HepG2 (cell line): ENCODE data around the gene DNAJC4. TPM values are rescaled to one million over a fixed set of nuclear protein-coding genes. Genes with fewer than 3 reads are reported as not detected.

Experiments used
- ATF7 ChIP-seq, 2 experiments: fragments of 450-650 bp in 1 of 2; sonication (generic) in 1 of 2; formaldehyde crosslinking in 1 of 2; IDR thresholded peaks; 2 replicates each; pipeline versions ENCODE4 v1.4.0 to v1.6.1; 2016 to 2020; ENCODE audit warnings: antibody characterized with exemption in 1 of 2, mild to moderate bottlenecking in 1 of 2, missing genetic modification reagents in 1 of 2
- HDAC2 ChIP-seq: sonication (generic); formaldehyde crosslinking; IDR thresholded peaks from 2 replicates; pipeline ENCODE4 v1.4.0; 2020; ENCODE audit warnings: missing genetic modification reagents
- REXO4 ChIP-seq: sonication (generic); formaldehyde crosslinking; IDR thresholded peaks from 2 replicates; pipeline ENCODE4 v1.8.0; 2022; ENCODE audit warnings: missing genetic modification reagents, mild to moderate bottlenecking, borderline replicate concordance
- RFX5 ChIP-seq: IDR thresholded peaks from 2 replicates; pipeline ENCODE4 v1.6.1; 2011; ENCODE audit warnings: low read depth, low read length, improper control_type of control experiment
- RXRB ChIP-seq: IDR thresholded peaks from 2 replicates; pipeline ENCODE4 v1.6.1; 2016; ENCODE audit warnings: borderline replicate concordance, missing genetic modification reagents, missing compliant biosample characterization
- SMARCE1 ChIP-seq: fragments of 450-650 bp; IDR thresholded peaks from 2 replicates; pipeline ENCODE4 v1.6.1; 2017; ENCODE audit warnings: borderline replicate concordance
- SUZ12 ChIP-seq: fragments of 150-350 bp; IDR thresholded peaks from 2 replicates; pipeline ENCODE4 v1.6.1; 2014; ENCODE audit warnings: low read depth, low read length
- SYNCRIP ChIP-seq: fragments of 200-400 bp; formaldehyde crosslinking; IDR thresholded peaks from 2 replicates; pipeline ENCODE4 v1.6.1; 2018; ENCODE audit warnings: mild to moderate bottlenecking, low read depth, low read length; ENCODE audit not compliant: insufficient read depth
- THYN1 ChIP-seq: sonication (generic); formaldehyde crosslinking; IDR thresholded peaks from 2 replicates; pipeline ENCODE4 v1.8.1; 2023; ENCODE audit warnings: low read depth, mild to moderate bottlenecking, moderate library complexity, missing genetic modification reagents, borderline replicate concordance
- ZBTB38 ChIP-seq: sonication (generic); formaldehyde crosslinking; IDR thresholded peaks from 2 replicates; pipeline ENCODE4 v1.5.1; 2020; ENCODE audit warnings: mild to moderate bottlenecking, missing genetic modification reagents
- ZFP1 ChIP-seq: IDR thresholded peaks from 2 replicates; pipeline ENCODE4 v1.6.1; 2016
- ZFP41 ChIP-seq: sonication (generic); formaldehyde crosslinking; IDR thresholded peaks from 2 replicates; pipeline ENCODE4 v1.4.0; 2020; ENCODE audit warnings: mild to moderate bottlenecking, missing genetic modification reagents, borderline replicate concordance
- ZNF143 ChIP-seq: sonication (generic); formaldehyde crosslinking; IDR thresholded peaks from 2 replicates; pipeline ENCODE4 v1.4.0; 2020; ENCODE audit warnings: missing genetic modification reagents
- ZNF33A ChIP-seq: sonication (generic); formaldehyde crosslinking; IDR thresholded peaks from 2 replicates; pipeline ENCODE4 v1.5.1; 2020; ENCODE audit warnings: missing genetic modification reagents, mild to moderate bottlenecking, moderate library complexity, borderline replicate concordance
- ZNF7 ChIP-seq: IDR thresholded peaks from 2 replicates; pipeline ENCODE4 v1.6.1; 2016; ENCODE audit warnings: missing biosample characterization, missing genetic modification reagents
- ZNF761 ChIP-seq: sonication (generic); formaldehyde crosslinking; conservative IDR thresholded peaks from 2 replicates; pipeline ENCODE4 v1.4.0; 2020; ENCODE audit warnings: mild to moderate bottlenecking, missing genetic modification reagents
- polyA plus RNA-seq, 8 experiments: library from polyadenylated mRNA; depleted of rRNA in 3 of 8; stranded (reverse) in 7 of 8; unstranded in 1 of 8; fragments of >200 nt; fragmentation: Illumina TruSeq in 4 of 8; extraction: Trizol in 4 of 8; gene quantifications; 2 replicates each; pipeline versions ENCODE4 v1.2.1 to v1.2.3, GENCODE V29; 2011 to 2016; ENCODE audit warnings: low read depth in 4 of 8, missing spikeins in 1 of 8, mixed read lengths in 1 of 8; ENCODE audit not compliant: insufficient read depth in 1 of 8
- total RNA-seq, 5 experiments: library from RNA; depleted of rRNA; stranded (reverse); fragments of >200 nt; fragmentation: Illumina TruSeq; extraction: Trizol; gene quantifications; 2 replicates each; pipeline ENCODE4 v1.2.3, GENCODE V29; 2016; ENCODE audit warnings: low read depth in 1 of 5
- TF ChIP-seq, protein P1 (sequence below): sonication (generic); formaldehyde crosslinking; IDR thresholded peaks from 2 replicates; pipeline ENCODE4 v1.5.1; 2020; ENCODE audit warnings: mild to moderate bottlenecking, missing genetic modification reagents
- TF ChIP-seq, protein P2 (sequence below): sonication (generic); formaldehyde crosslinking; IDR thresholded peaks from 2 replicates; pipeline ENCODE4 v1.4.0; 2020; ENCODE audit warnings: mild to moderate bottlenecking, missing genetic modification reagents, borderline replicate concordance
- TF ChIP-seq, protein P3 (sequence below): sonication (generic); formaldehyde crosslinking; IDR thresholded peaks from 2 replicates; pipeline ENCODE4 v1.4.0; 2020; ENCODE audit warnings: missing genetic modification reagents
- TF ChIP-seq, protein P4 (sequence below), 2 experiments: IDR thresholded peaks; 2 replicates each; pipeline ENCODE4 v1.6.1; 2011 to 2012; ENCODE audit warnings: low read length in 2 of 2, borderline replicate concordance in 1 of 2, low read depth in 1 of 2, mild to moderate bottlenecking in 1 of 2, moderate library complexity in 1 of 2

DNAJC4 gene
- total and polyA plus RNA-seq, 2 of the 13 experiments (the other 11 are each of a cell fraction or from before 2014, with no cell fraction given) = 10.3 to 60.8 TPM

DNA sequence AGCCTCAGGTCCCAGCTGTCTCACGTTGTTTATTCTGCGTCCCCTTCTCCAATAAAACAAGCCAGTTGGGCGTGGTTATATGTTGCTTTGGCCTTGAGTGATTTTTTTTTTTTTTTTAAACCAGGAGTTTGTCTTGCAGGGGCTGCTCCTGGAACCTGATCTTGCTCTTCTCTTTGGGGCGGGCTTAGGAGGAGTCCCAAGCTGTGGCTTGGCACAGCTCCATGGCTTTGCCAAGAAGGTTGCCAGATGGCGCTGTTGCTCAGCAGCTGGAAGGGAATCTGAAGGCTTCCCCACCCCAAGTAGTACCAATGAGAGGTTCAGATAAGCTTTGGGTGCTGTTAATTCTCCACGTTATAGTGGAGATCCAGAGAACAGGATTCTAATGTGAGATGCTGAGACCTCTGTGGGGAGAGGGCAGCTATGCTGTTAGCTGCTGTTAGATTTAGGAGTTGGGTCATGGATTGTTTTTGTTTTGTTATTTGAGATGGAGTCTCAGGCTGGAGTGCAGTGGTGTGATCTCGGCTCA lies 25.8 kb upstream of the DNAJC4 start (continued):
- TF ChIP-seq ZNF143 = no peak
- TF ChIP-seq, protein P1, sequence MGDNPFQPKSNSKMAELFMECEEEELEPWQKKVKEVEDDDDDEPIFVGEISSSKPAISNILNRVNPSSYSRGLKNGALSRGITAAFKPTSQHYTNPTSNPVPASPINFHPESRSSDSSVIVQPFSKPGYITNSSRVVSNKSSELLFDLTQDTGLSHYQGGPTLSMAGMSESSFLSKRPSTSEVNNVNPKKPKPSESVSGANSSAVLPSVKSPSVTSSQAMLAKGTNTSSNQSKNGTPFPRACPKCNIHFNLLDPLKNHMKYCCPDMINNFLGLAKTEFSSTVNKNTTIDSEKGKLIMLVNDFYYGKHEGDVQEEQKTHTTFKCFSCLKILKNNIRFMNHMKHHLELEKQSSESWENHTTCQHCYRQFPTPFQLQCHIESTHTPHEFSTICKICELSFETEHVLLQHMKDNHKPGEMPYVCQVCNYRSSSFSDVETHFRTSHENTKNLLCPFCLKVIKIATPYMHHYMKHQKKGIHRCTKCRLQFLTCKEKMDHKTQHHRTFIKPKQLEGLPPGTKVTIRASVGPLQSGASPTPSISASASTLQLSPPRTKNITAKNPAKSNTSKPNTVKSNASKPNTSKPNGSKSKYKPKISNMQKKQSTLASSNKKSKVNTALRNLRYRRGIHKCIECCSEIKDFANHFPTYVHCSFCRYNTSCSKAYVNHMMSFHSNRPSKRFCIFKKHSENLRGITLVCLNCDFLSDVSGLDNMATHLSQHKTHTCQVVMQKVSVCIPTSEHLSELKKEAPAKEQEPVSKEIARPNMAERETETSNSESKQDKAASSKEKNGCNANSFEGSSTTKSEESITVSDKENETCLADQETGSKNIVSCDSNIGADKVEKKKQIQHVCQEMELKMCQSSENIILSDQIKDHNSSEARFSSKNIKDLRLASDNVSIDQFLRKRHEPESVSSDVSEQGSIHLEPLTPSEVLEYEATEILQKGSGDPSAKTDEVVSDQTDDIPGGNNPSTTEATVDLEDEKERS (CRISPR knock-in tag) = no peak
- TF ChIP-seq ZFP1 (CRISPR knock-in tag) = no peak
- no peak for TF ChIP-seq SMARCE1
- no peak for TF ChIP-seq SYNCRIP
- TF ChIP-seq ATF7 (IDR thresholded peaks at IDR 0.05) = no peak
- TF ChIP-seq ATF7 (CRISPR knock-in tag; IDR thresholded peaks at IDR 0.05) = no peak
- TF ChIP-seq, protein P2, sequence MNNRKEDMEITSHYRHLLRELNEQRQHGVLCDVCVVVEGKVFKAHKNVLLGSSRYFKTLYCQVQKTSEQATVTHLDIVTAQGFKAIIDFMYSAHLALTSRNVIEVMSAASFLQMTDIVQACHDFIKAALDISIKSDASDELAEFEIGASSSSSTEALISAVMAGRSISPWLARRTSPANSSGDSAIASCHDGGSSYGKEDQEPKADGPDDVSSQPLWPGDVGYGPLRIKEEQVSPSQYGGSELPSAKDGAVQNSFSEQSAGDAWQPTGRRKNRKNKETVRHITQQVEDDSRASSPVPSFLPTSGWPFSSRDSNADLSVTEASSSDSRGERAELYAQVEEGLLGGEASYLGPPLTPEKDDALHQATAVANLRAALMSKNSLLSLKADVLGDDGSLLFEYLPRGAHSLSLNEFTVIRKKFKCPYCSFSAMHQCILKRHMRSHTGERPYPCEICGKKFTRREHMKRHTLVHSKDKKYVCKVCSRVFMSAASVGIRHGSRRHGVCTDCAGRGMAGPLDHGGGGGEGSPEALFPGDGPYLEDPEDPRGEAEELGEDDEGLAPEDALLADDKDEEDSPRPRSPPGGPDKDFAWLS = no peak
- no peak for TF ChIP-seq ZFP41 (CRISPR knock-in tag)
- 0 out of 2 replicates have a peak, but pooled peaks have one; percentile 20 for TF ChIP-seq RXRB (CRISPR knock-in tag)
- TF ChIP-seq, protein P3, sequence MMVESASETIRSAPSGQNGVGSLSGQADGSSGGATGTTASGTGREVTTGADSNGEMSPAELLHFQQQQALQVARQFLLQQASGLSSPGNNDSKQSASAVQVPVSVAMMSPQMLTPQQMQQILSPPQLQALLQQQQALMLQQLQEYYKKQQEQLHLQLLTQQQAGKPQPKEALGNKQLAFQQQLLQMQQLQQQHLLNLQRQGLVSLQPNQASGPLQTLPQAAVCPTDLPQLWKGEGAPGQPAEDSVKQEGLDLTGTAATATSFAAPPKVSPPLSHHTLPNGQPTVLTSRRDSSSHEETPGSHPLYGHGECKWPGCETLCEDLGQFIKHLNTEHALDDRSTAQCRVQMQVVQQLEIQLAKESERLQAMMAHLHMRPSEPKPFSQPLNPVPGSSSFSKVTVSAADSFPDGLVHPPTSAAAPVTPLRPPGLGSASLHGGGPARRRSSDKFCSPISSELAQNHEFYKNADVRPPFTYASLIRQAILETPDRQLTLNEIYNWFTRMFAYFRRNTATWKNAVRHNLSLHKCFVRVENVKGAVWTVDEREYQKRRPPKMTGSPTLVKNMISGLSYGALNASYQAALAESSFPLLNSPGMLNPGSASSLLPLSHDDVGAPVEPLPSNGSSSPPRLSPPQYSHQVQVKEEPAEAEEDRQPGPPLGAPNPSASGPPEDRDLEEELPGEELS (CRISPR knock-in tag) = no peak
- TF ChIP-seq RFX5 = no peak
- no peak for TF ChIP-seq HDAC2 (CRISPR knock-in tag)
- no peak for TF ChIP-seq THYN1 (CRISPR knock-in tag)
- no peak for TF ChIP-seq ZNF761 (CRISPR knock-in tag)
- no peak for TF ChIP-seq SUZ12
- TF ChIP-seq, protein P4, sequence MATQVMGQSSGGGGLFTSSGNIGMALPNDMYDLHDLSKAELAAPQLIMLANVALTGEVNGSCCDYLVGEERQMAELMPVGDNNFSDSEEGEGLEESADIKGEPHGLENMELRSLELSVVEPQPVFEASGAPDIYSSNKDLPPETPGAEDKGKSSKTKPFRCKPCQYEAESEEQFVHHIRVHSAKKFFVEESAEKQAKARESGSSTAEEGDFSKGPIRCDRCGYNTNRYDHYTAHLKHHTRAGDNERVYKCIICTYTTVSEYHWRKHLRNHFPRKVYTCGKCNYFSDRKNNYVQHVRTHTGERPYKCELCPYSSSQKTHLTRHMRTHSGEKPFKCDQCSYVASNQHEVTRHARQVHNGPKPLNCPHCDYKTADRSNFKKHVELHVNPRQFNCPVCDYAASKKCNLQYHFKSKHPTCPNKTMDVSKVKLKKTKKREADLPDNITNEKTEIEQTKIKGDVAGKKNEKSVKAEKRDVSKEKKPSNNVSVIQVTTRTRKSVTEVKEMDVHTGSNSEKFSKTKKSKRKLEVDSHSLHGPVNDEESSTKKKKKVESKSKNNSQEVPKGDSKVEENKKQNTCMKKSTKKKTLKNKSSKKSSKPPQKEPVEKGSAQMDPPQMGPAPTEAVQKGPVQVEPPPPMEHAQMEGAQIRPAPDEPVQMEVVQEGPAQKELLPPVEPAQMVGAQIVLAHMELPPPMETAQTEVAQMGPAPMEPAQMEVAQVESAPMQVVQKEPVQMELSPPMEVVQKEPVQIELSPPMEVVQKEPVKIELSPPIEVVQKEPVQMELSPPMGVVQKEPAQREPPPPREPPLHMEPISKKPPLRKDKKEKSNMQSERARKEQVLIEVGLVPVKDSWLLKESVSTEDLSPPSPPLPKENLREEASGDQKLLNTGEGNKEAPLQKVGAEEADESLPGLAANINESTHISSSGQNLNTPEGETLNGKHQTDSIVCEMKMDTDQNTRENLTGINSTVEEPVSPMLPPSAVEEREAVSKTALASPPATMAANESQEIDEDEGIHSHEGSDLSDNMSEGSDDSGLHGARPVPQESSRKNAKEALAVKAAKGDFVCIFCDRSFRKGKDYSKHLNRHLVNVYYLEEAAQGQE (IDR thresholded peaks at IDR 0.05; ENCODE audit: borderline replicate concordance in 1 of 2, low read depth in 1 of 2, low read length in 2 of 2) = no peak
- no peak for TF ChIP-seq ZNF7 (CRISPR knock-in tag)
- TF ChIP-seq ZBTB38 (CRISPR knock-in tag) = no peak
- no peak for TF ChIP-seq ZNF33A
- no peak for TF ChIP-seq REXO4
